OCI-LY7 (cell line): ENCODE results near the gene ADCY1.

ENCODE experiments used
- EZH2phosphoT487 ChIP-seq: fragments of 200-600 bp; sonication (generic); IDR thresholded peaks from 2 replicates; pipeline ENCODE4 v1.6.1; 2018; ENCODE audit warnings: low read depth, borderline replicate concordance, mild to moderate bottlenecking, mixed run types, antibody characterized with exemption, low read length, moderate library complexity, mixed read lengths
- TF ChIP-seq, protein P1 (sequence below): fragments of 200-600 bp; sonication (generic); conservative IDR thresholded peaks from 2 replicates; pipeline ENCODE4 v1.5.1; 2014; ENCODE audit warnings: mild to moderate bottlenecking, antibody characterized with exemption, low read length, moderate library complexity, mixed read lengths

DNA sequence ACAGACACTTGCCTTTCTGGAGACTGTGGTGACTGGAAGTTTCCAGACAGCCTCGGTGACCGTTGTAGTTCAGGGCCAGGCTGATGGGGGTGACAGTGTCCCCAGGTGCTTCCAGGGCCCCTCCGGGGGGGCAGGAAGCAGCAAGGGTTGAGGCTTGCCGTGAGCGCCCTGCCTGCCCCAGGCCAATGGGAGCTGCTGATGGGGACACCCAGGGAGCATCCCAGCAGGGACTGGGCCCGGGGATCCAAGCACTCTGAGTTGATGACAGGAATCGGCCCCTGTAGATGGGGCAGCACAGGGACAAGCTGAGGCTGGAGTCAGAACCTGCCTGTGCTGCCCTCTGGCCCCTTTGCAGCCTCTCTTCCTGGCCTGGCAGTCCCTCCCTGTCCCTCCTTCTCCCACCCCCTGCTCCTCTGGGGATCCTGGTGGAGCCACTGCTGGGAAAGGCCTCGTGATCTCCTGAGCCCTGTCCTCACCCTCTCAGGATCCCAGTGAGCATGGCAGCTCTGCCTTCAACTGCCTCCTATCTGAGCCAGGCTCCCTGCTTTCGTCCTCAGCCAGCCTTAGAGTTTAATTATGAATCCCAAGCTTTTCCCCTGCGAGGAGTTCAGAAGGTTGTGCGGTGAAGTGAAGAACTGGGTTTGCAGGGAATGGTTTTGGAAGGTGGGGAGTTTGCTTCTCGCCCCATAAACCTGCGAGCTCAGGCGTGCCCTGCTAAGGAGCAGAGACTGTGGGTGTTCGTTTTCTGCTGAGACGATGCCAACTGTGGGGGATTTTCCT, 84.7 kb downstream of the ADCY1 start:
- TF ChIP-seq, protein P1, sequence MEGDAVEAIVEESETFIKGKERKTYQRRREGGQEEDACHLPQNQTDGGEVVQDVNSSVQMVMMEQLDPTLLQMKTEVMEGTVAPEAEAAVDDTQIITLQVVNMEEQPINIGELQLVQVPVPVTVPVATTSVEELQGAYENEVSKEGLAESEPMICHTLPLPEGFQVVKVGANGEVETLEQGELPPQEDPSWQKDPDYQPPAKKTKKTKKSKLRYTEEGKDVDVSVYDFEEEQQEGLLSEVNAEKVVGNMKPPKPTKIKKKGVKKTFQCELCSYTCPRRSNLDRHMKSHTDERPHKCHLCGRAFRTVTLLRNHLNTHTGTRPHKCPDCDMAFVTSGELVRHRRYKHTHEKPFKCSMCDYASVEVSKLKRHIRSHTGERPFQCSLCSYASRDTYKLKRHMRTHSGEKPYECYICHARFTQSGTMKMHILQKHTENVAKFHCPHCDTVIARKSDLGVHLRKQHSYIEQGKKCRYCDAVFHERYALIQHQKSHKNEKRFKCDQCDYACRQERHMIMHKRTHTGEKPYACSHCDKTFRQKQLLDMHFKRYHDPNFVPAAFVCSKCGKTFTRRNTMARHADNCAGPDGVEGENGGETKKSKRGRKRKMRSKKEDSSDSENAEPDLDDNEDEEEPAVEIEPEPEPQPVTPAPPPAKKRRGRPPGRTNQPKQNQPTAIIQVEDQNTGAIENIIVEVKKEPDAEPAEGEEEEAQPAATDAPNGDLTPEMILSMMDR = no peak
- TF ChIP-seq EZH2phosphoT487 = no peak
